ENCODE data around the gene OR8K1.

OR8K1 gene

GRCh38 chr11:56345739-56346138 is at the start of gene OR8K1:
Gene OR8K1 (plus strand): TSS chr11:56346039. CDS start chr11:56346039, 0 bp downstream.
- TF ChIP-seq CTCF (IDR thresholded peaks at IDR 0.05; ENCODE audit: low read depth, low read length): no peak
- DNase-seq (ENCODE audit: extremely low read depth, low read depth): no peak

GRCh38 chr11:56296898-56297297 is 48.9 kb upstream of the OR8K1 start:
- no peak for TF ChIP-seq CTCF (IDR thresholded peaks at IDR 0.05; ENCODE audit: low read depth, low read length)
- DNase-seq (ENCODE audit: extremely low read depth, low read depth): no peak

DNA sequence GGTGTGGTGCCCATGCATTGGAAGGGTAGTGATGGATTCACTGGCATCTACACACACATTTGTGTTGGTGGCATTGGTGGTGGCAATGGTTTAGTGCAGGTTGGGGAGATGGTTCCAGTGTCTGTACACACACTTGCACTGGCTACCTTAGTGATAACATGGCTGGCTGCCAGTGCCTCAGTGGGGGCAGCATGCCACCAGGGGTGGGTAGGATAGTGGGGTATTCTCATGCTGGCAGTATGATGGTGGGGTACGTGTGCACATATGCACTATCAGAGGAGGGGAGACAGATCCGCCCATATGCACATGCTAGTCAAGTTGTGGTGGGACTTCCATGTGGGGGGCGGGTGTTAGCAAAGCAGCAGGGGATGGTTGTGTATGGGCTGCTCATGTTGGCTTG is 38.0 kb upstream of the OR8K1 start:
- TF ChIP-seq CTCF (IDR thresholded peaks at IDR 0.05; ENCODE audit: low read depth, low read length): no peak
- no peak for DNase-seq (ENCODE audit: extremely low read depth, low read depth)

- TF ChIP-seq CTCF (IDR thresholded peaks at IDR 0.05; ENCODE audit: low read depth, low read length): no peak
- no peak for DNase-seq (ENCODE audit: extremely low read depth, low read depth)
These were observed 31.0 kb upstream of the OR8K1 start, which contains the start of gene OR8K3 for GRCh38 chr11:56314844-56315243. Gene OR8K3 (plus strand): TSS chr11:56315144. CDS start chr11:56318307, 3,163 bp downstream.

DNA sequence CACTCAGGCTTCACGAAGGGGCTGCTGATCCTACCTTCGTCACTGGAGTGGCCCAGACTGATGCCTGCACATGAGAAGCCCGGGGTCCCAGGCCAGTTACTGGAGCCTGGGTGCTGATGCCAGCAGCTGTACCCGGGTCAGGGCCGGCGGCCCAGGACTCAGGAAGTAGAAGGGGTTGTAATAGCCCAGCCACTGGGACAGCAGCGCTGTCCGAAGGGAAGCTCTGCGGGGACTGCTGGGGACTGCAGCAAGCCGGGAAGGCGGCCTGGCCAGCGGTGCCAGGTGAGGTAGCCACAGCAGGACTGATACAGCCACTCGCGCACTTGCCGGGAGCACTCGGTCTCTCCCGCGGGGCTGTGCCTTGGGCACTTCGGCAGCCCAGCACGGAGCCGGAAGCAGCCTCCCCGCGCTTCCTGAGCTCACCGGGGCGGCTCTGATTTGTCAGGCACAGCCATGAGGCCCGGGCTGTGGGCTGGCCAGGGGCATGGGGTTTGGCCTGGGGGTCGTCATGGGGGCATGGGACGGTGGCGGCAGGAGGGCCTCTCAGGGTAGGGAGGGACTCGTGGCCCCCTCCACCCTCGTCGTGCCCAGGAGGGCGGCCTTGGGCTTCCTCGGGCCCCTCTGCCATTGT is 13.9 kb upstream of the OR8K1 start:
- DNase-seq (ENCODE audit: extremely low read depth, low read depth): no peak
- TF ChIP-seq CTCF (IDR thresholded peaks at IDR 0.05; ENCODE audit: low read depth, low read length): no peak

GRCh38 chr11:56333156-56333555 is 12.7 kb upstream of the OR8K1 start:
- no peak for DNase-seq (ENCODE audit: extremely low read depth, low read depth)
- no peak for TF ChIP-seq CTCF (IDR thresholded peaks at IDR 0.05; ENCODE audit: low read depth, low read length)

- TF ChIP-seq CTCF (IDR thresholded peaks at IDR 0.05; ENCODE audit: low read depth, low read length): no peak
- DNase-seq (ENCODE audit: extremely low read depth, low read depth): no peak
These were observed 5.5 kb upstream of the OR8K1 start for GRCh38 chr11:56340289-56340688.
